Stimulated activated CD4-positive, alpha-beta T cell treated with anti-CD3 and anti-CD28 coated beads, Interleukin-15, amount 100 ng/mL, for 48 hours (primary cell): ENCODE results near the gene PBX1.

ENCODE experiments used
- DNase-seq, 2 donors: peaks; one replicate each; pipeline ENCODE4 v3.0.0-alpha.2; 2020; ENCODE audit warnings: low read depth in 2 of 2

PBX1 gene

DNA sequence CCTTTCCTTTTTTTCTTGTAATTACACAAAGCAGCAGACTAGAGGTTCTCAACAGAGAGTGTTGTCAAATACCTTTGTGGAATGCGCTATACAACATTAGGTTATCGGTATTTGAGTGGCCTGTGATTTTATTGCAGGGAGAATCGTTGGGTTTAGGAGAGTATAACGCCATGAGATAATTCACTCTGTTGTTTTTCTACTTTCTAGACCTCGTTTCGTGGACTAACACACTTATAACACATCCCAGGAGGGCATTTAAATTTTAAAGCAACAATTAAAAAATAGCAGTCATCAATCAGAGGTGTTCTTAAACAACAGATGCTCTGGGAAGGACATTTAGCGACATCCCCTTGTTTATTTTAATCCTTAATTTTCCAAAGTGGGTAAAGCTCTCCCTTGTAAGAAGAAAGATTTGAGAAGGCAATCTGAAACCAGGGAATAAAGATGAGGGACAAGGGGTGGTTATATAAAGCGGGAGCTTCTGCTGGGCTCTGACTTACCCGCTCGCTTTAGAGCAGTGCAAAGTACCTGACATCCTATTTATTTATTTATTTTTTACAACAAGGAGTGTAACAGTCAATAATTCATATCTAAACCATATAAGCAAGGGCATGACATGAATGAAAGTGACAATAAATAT lies 4.9 kb downstream of the PBX1 start:
- DNase-seq: no peak

DNA sequence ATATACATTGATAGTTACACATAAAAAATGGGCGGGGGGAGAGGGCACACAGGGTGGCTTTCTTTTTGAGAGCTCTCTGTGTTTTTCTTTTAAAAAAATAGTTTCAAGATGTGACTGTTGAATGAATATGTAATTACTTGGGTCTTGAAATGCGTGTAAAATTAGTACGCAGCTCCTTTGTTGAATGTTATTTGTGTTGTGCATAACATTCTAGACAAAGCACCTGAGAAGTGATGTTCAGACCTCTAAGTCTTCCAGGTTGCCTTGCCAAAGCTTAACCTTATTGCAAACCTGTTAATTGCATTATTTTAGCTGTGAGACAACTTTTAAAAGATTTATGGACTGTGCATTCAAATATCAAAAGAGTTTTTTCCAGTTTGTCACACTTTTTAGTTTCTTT lies 5.4 kb downstream of the PBX1 start:
- DNase-seq: no peak

DNA sequence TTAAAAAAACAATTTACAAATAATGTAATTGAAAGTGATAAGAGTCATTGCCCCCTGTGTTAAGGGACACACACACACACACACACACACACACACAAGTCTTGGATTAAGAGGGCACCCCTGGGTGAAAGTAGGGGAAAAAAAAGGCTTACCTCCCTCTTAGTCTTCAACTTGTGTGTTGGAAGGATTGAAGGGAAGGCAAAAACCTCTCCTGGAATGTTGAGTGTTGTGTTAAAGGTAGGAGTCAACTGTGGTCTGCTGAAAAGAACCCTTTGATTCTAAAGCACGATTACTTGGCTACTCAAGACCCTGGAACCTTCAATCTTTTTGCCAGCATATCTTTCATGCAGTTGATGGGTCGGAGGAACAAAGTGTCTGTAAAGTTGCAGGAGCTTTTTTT lies 6.4 kb downstream of the PBX1 start:
- DNase-seq: no peak

- no peak for DNase-seq
Measured at GRCh38 chr1:164567774-164568173, 8.8 kb downstream of the PBX1 start.

DNA sequence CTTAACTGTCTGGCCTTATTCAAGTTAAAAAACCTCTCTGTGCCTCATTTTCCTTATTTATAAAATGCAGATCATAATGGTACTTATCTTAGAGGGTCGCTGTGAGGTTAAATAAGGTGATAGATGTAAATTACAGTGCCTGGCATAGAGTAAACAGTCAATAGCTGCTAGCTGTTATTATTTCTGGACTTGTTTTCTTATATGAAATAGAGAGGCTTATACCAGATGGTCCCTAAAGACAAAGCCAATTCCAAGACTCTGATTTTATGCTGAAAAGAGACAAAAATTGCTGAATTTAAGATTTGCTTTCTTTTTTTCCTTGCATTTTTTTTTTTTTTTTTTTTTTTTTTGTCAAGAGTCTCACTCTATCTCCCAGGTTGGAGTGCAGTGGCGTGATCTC lies 10.3 kb downstream of the PBX1 start:
- DNase-seq: no peak

- no peak for DNase-seq
Measured at GRCh38 chr1:164569866-164570265, 10.9 kb downstream of the PBX1 start.

DNA sequence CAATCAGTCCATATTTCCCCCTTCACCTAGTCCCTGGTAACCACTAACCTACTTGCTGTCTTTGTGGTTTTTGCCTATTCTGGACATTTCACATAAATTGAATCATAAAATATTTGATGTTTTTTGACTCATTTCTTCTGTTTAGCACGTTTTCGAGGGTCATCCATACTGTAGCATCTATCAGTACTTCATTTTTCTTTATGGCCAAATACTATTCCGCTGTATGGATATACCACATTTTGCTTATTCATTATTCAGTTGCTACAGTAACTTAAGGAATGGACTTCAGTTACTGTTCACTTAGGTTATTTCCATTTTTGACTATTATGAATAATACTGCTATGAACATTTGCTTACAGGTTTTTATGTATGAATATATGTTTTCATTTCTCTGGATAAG lies 12.3 kb downstream of the PBX1 start:
- DNase-seq: no peak

DNA sequence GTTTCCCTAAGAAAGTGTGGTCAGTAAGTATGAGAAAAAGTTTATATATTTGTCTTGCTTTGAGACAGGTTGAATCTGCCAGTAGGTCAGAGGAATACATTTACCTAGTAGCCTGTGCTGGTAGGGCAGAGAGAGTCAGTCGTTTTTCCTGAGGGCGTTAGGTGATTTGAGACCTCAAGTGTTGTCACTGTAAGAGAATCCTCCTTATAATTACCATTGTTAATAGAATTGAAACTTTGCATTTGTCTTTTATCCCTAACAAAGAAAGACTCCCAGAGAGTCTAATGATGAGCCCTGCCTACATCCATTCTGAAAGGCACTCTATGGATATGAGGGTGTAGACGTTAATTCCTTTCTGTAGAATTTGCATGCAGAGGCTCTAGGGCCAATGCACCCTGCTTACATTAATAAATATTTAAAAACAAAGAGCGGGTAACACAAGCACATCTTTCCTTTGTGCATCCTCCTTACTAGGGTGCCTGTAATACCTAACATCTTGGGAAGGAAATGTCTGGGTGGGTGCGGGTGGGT lies 16.4 kb downstream of the PBX1 start:
- no peak for DNase-seq

DNA sequence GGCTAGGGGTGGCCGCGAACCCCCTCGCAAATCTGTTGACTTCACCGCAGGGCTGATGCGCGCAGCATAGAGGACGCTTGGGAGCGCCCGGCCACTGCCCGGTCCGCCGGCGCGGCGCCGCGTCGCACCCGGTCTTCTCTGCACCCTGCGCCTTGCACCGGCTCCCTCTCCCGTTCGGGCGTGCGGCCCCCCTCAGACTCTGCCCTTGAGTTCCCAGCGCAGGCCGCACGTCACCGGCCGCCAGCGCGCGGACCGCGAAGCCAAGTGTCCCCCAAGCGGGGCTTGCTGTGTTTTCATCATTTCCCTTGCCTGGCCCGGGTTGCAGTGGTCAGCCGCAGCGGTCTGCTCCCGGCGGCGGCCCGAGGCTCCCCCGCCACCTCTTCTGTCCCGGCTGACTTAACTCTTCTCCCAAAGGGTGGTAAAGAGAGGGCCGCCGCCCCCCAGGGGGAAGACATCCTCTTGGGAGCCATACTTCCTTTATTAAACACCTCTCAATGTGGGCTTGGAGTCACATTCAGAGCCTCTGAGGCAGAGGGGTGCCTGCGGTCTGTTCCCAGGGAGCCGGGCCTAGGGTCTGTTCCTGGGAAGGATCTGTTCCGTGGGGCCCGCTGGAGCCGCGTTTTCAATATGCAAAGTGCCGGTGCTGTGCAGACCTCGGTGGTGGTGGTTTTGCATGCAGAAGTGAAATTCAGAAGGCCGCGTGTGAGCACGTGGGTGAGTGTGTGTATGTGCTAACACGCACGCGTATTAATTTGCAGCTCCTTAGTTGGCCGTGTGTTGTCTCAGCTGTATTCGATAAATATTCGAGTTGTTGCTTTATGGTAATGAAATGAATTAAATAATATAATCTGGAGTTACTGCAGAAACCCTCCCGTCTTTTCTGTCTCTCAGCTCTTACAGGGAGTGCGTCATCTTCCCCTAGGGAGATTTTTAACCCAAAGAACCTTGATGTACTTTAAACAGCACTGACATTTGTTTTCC lies 17.6 kb downstream of the PBX1 start:
- DNase-seq: no peak

DNA sequence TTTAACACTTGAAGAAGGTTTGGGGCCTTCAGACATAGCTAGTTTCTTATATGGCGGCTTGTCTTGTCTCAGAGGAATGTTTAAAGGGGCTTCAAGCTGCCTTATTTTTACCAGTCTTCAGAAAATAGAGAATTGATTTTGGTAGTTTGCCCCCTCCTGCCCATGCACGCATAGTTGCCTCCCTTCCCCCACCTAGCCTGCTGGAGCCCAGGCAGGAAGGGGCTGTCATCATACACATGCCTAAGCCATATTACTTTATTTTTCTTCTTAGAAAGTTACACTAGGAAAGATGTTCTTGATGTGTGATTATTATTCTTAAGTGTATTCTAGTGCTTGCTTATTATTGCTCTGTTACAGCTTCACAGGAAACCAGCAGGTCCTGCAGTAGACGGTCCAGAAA lies 18.3 kb downstream of the PBX1 start:
- DNase-seq: no peak

GRCh38 chr1:164578479-164579200 lies 19.7 kb downstream of the PBX1 start:
- no peak for DNase-seq

DNA sequence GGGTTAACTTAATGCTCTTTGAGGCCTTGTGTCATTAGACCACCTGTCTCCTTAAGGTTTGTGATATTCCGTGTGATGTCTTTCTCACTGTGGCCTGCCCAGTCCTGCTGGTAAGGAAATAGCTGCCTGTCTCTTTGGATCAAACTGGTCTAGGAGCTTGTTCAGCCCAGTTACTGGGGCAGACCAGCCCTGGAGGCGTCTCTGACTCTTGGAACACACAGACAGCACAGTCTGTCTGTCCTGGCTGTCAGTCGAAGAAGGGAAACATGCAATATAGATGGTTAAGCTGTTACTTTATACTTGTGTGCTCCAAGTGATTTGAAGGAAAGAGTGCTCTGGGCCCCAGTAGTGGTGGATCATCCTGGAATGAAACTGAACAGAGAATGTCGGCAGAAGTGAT lies 20.4 kb downstream of the PBX1 start:
- DNase-seq: no peak

DNA sequence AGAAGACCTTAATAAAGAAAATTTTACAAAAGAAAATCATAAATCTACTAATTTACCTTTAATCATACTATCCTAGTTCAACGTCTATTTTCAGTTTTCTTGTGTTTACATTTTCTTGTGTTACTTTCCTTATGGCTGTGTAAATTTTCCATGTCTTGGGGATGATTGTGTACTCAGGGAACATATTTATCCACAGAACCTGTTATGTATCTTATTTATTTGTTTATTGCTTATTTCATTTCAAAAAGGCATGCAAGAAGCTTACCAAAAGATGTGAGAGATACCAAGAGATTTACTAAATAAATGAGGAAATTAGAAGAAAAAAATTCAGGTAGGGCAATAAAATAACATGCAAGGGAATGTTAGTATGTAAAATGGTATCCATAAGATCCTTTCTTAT lies 22.8 kb downstream of the PBX1 start:
- no peak for DNase-seq

DNA sequence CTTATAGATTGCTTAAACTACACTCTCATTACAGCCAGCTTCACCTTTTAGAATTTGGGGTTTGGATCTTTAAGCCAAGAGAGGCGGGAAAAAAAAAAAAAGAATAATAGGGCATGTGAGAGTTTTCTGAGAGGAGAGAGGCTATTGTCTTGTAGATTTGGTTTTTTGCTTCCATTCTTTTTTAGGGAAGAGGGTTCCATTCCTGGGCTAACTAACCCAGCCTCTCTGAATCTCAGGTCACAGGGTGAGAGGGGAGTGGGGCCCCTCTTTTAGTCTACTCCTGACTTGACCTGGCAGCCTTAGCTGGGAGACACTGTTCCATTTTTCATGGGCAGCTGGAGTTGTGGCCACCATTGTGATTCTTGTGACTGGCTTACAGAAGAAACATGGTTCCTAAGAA lies 24.2 kb downstream of the PBX1 start:
- DNase-seq: no peak

DNA sequence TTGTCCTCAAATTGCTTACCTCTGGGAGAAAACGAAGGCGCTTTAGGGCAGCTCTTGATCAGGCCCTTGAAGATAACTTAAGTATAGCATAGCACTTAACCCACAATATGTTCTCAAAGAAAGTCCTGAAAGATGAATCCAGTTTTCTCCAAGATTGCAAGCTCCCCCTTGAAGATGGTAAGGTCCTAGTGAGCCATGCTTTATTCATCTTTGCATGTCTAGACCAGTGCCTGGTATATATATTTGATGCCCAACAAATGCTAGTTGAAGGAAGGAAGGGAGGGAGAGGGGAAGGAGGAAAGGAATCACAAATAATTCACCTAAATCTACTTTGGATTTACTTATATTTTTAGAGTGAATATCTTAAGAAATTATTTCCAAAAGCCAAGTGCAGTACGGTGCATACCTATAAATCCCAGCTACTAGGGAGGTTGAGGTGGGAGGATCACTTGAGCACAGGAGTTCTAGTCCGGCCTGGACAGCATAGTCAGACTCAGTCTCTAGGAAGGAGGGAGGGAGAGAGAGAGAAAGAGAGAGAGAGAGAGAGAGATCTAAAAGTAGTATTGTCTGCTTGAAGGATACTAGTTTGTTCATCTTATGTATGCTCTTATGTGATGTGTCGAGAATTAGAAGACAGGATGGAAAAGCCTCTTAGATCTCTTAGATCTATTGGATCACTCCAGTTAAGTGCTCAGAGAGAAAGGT lies 25.0 kb downstream of the PBX1 start:
- no peak for DNase-seq

DNA sequence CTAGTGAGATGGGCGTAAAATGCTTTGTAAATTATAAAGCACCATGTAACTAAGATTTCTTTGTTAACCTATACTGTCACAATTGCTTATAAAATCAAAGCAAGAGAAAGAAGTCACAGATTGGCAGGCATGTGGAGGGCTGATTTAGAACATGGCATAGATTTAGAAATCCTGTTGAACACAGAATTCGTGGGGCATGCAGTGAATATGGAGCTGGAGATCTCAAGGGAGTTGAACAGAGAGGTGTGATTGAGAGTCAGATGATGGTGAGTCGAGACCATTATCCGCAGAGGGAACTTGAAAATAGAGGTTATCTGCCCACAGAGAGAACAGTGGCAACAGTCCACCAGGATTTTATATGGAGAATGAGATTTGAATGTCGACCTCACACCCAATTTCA lies 27.6 kb downstream of the PBX1 start:
- DNase-seq: no peak

DNA sequence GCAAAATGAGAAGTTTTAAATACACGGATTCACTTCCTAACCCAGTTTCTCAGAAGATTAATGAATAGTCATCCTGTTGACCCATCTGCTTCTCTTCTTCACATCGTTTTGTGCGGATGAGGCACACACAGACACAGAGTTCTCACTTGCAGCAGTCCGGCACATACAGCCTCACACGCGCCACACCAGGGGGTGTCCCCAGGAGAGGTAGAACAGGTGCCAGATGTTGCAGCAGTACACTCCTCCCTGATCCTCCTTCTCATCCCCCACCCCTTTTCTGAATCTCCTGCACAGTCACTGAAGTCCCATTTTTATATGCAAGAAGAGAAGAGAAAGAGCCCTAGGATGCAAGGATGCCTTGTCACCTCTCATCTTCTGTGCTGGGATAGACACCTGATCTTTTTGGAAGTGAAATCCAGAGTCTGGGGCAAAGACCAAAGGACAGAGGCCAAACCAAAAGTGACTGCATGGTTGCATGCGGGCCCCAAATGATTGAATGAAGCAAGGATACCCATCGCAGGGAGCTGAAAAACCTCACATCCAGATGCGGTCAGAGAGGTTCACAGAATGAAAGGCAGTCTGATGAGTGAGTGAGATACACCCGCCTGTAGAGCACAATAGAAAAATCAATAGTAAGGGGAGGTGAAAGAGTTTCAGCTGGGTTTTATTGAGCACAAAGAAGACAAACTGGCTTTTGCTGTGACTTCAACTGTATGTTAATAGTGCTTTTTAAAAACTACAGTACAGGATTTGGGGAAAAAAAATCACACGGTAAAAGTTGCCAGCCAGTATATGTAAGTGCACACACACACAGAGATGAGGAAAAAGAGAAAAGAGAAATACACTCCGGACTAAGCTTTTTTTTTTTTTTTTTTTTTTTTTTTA lies 28.9 kb downstream of the PBX1 start:
- DNase-seq: no peak

GRCh38 chr1:164588516-164589341 lies 29.7 kb downstream of the PBX1 start:
- no peak for DNase-seq

DNA sequence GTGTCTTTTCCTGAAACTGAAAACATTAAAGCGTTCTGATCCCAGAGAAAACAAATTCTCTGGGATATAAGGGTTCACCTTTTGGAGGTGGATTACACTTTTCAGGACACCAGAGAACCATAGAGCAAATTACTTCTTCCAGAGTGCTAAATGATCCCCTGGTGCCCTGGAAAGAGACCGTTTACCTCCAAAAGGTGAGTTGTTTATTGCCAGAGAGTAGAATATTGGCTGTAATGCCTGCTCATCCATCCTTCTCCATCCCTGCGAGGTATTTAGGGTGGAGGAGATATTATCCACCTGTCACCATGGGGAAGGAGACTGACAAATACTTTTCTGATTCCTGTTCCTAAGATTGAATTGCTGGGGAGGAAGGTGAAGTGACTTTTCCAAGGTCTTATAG lies 30.4 kb downstream of the PBX1 start:
- DNase-seq: no peak

DNA sequence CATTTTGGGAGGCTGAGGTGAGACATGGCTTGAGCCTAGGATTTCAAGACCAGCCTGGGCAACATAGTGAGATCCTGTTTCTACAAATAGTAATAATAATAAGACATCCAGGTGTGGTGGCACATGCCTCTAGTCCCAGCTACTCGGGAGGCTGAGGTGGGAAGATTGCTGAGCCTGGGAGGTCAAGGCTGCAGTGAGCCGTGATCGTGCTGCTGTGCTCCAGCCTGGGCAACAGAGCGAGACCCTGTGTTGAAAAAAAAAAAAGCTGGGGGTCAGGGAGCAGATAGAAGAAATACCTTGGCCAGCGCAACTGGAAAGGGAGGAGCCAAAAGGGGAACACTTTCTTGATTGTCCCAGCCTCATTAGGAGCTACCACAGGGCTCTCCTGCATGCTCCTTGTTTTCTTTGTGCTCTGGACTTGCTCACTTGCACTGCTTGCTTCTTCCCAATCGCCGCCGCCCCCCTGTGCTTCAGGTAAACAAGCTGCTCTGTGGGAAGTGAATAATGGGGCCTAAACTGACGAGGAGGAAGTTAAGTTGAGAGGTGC lies 31.1 kb downstream of the PBX1 start:
- DNase-seq: no peak
